ENCODE results near the gene CYP26B1.
A peak's percentile ranks its signal among the peaks of the same experiment; 100 is the strongest.

CYP26B1 gene

DNA sequence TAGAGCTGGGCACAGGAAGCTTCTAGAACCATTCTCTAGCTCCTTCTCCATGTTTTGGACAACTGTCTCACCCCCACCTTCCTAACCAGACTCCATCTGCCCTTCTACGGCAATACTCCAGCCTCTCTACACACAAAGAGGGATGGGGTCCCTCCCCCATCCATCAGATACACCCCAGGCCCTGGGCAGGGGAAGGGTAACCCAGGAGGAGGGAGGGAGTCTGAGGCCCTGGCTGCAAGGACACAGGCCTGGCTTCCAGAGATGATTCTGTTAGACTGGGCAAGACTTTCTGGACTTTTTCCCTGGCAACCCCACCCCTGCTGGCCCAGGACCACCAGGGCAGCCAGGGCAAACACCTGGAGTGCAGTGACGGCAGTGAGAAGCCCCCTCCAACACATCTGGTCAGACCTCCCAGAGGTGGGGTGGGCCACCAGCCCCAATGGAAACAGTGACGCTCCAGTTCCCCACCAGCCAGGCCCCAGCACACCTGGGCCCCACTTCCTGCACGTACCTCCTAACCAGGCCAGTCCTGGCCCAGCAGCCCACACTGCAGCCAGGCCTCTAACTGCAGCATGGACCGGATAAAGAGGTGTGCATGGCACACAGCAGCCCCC, 6.5 kb downstream of the CYP26B1 start:
- H3K4me3 Mint-ChIP-seq = no peak overlapping the region
- peaks cover 10% of the 10 kb centered on the region for H3K4me1 Mint-ChIP-seq
- H3K36me3 Mint-ChIP-seq = no peaks in the 10 kb centered on the region
- DNase-seq = peak; percentile 3
- CTCF ChIA-PET = no interaction called here
- H3K27me3 Mint-ChIP-seq = peaks cover 57% of the 10 kb centered on the region
- H3K27ac Mint-ChIP-seq = no peak overlapping the region
- no peaks in the 10 kb centered on the region for H3K9me3 Mint-ChIP-seq

DNA sequence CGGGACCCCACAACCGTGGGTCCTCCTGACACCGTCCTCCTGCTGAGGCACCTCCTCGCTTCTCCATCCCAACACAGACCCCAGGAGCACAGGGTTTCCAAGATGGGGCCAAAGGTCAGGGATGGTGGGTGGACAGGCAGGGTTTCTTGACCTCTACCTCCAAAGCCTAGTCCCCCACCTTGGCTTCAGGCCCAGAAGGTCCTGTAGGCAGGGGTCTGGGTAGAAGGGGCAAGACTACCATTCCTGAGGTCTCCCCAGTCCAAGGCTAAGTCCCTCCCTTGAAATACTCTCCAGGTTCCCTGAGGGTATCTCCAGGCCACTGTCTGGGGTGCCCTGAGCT, 7.1 kb downstream of the CYP26B1 start:
- Mint-ChIP-seq H3K4me3 (no peak overlapping the region), H3K27ac (no peak overlapping the region), H3K4me1 (peaks cover 7% of the 10 kb centered on the region), H3K9me3 (no peaks in the 10 kb centered on the region), H3K27me3 (peaks cover 52% of the 10 kb centered on the region), H3K36me3 (no peaks in the 10 kb centered on the region)
- DNase-seq = peak; percentile 14
- CTCF ChIA-PET = no interaction called here

DNA sequence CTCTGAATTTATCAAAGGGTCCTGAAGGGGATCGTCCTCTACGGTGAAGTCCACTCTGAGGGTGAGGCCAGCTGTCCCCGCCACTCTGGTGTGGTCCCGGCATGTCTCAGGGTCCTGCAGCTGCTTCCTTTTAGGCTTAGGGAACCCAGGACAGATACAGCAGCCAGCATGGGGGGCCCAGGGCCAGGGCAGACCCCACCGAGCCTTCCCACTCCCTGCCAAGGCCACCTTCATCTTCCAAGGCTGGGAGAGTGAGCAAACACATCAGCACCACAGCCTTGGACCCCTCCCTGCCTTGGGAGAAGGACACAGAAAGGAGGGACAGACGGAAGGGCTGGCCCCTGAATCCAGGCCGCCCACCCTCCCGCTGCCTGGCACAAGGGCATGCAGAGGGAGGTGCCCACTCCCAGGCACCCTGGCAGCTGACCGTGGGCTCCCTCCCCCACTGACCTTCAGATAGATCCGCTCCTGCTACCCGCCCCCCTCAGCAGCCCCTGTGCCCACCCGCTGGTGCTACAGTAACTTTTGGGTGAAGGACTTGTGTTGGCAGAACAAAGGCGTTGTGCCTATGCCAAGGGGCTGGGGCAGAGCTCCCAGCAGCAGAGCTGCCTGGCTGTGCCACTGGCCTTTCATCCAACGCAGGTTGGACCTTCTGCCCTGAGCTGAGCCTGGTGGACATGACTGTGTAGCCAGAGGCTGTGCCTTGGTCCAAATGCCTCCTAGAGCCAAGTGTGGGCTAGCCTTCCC, 7.6 kb downstream of the CYP26B1 start:
- H3K27me3 Mint-ChIP-seq = peaks cover 47% of the 10 kb centered on the region
- peak; percentile 13 for DNase-seq
- CTCF ChIA-PET = interaction anchor here (0.7 kb wide), 1 partner anchor 10 kb away, joined by 3 read pairs; no protein-coding TSS in a partner anchor
- H3K4me3 Mint-ChIP-seq = no peak overlapping the region
- peaks cover 3% of the 10 kb centered on the region for H3K4me1 Mint-ChIP-seq
- H3K27ac Mint-ChIP-seq = no peak overlapping the region
- H3K36me3 Mint-ChIP-seq = no peaks in the 10 kb centered on the region
- H3K9me3 Mint-ChIP-seq = no peaks in the 10 kb centered on the region

DNA sequence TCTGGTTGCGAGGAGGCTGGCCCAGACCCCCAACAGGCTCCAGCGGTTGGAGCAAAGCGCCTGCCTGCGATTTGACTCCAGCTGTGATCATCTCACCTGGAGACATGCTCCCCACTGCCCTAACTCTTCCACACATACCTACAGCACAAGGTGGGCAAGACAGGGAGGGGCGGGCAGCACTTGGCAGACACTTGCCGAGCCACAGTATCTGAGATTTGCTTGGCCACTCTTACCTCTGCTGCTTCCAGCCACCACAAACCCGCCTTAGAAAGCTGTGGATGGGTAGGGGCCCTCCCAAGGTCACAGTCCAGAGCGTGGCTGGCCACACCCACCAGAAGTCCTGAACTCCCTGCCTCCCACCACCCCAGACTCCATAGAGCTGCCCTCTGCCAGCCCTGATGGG, 8.2 kb downstream of the CYP26B1 start:
- no peaks in the 10 kb centered on the region for H3K9me3 Mint-ChIP-seq
- no peak overlapping the region for H3K4me3 Mint-ChIP-seq
- H3K27me3 Mint-ChIP-seq = peaks cover 41% of the 10 kb centered on the region
- CTCF ChIA-PET = interaction anchor here (0.7 kb wide), 1 partner anchor 11 kb away, joined by 3 read pairs; no protein-coding TSS in a partner anchor
- peaks cover 2% of the 10 kb centered on the region for H3K4me1 Mint-ChIP-seq
- no peaks in the 10 kb centered on the region for H3K36me3 Mint-ChIP-seq
- DNase-seq = peak; percentile 6
- H3K27ac Mint-ChIP-seq = no peak overlapping the region

DNA sequence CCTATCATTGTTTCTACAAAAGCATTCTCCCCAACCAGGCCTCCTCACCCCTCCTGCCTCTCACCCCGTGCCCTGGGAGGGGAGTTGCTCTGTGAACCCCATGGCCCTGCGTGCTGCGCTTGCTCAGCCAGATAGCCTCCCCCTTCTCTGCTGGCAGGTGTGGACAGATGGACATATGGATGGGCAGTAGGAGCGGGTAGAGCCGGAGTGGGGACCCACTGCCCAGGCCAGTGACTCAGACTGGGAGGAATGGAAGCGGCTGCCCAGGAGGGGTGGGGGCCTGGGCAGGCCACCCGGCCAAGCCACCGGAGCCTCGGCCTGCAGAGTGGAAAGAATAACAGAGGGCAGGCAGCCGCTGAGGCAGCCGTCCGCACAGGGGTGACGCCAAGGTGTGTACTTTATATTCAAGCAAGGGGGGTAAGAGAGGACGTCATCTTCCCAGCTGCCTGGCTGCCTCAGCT, 8.7 kb downstream of the CYP26B1 start:
- CTCF ChIA-PET = interaction anchor here (0.7 kb wide), 1 partner anchor 11 kb away, joined by 3 read pairs; no protein-coding TSS in a partner anchor
- DNase-seq = peak; percentile 11
- no peak overlapping the region for H3K4me3 Mint-ChIP-seq

DNA sequence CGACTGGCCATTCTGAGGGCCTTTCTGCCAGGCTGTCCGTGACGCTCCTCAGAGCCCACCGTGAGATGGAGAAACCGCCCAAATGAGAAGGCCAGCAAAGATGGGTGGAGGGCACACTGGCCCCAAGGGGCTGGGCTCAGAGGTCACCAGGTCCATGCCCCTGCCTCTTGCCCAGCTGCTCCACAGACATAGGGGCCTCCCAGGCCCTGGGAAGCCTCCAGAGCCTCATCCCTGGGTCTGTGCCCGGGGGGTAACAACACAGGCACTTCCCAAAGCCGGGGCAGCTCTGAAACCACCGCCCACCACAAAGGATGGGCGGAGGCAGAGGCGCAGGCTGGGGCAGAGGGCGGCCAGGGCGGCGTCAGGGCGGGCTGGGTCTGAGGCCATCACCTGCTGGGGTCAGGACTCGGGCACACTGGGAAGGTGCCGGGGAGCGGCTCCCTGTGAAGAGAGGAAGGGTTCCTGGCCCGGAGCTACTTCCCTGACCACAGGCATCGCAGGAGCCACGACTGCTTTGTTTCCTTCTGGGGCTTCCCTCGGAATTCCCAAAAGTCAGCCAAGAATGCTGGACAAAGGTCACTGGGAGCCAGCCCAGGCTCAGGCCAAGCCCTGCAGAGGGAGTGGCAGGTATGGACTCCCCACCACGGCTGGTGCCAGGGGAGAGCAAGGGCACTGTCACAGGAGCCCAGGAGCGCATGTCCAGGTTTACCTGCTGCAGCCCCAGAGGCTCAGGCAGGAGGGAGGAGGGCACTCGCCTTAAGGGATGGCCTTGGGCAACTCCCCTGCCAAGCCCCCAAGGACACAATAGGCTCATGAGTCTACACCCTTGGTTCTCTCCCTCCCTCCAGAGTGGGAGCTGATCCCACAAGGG, 9.4 kb downstream of the CYP26B1 start:
- Mint-ChIP-seq H3K27ac (no peak overlapping the region), H3K4me3 (no peak overlapping the region), H3K4me1 (no peaks in the 10 kb centered on the region), H3K36me3 (no peaks in the 10 kb centered on the region), H3K27me3 (peaks cover 29% of the 10 kb centered on the region), H3K9me3 (no peaks in the 10 kb centered on the region)
- CTCF ChIA-PET = interaction anchor here (1.3 kb wide), 1 partner anchor 14 kb away, joined by 4 read pairs; no protein-coding TSS in a partner anchor
- DNase-seq = peak; percentile 3

More for the DNA sequence above, 8.7 kb downstream of the CYP26B1 start:
- Mint-ChIP-seq H3K9me3 (no peaks in the 10 kb centered on the region), H3K36me3 (no peaks in the 10 kb centered on the region), H3K27ac (no peak overlapping the region), H3K4me1 (no peaks in the 10 kb centered on the region), H3K27me3 (peaks cover 36% of the 10 kb centered on the region)

DNA sequence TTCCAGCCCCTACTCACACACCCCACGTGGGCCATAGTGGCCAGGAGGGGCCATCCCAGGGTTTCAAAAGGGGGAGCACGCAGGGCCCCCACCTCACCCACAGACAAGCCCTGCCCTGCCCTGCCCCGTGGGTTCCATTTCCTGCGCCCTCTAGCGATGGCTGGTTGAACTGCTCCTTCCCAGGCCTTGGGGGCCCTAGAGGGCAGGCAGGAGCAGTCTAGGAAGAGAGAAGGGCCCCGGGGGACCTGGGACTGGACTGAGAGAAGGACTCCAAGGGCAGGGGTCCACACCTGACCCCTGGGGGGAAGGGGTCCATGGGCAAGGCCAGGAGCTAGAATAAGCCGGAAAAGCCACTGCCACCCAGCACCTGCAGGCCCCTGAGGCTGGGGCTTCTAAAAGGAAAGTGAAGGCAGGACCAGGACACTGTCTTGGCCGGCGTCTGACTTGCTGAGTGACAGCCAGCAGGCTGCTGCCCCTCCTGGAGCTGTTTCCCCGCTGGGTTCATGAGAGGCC, 10.1 kb downstream of the CYP26B1 start:
- H3K27me3 Mint-ChIP-seq = peaks cover 22% of the 10 kb centered on the region

DNA sequence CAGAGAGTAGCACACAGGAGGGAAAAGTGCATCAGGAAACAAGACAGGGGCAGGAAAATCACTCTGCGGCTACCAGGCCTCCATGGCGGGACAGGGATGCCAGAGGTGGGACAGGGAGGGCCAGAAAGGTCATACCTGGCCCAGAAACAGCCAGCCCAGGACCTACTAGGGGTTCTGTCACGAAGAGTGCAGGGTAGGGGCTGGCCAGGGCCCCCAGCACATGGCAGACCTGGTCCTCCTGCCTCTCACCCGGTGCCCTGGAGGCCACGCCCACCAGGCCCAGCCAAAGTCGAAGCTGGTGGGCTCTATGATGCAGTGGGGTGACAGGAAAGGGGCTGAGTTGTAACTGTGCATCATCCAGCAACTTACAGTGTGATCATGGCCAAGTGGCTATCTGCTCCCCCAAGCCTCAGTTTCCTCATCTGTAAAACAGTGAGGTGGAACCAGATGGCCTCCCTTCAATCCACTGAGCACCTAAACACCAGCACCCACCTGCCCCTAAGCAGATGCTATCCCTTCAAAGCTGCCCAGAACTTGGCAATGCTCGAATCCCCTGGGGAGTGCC, 10.6 kb downstream of the CYP26B1 start:
- Mint-ChIP-seq H3K9me3 (no peaks in the 10 kb centered on the region), H3K27me3 (peaks cover 16% of the 10 kb centered on the region), H3K27ac (no peak overlapping the region), H3K36me3 (no peaks in the 10 kb centered on the region), H3K4me1 (no peaks in the 10 kb centered on the region), H3K4me3 (no peak overlapping the region)
- peak; percentile 1 for DNase-seq
- CTCF ChIA-PET = interaction anchor here (0.8 to 1.3 kb wide), 3 partner anchors 16 to 588 kb away, joined by 3 to 5 read pairs (median 4); no protein-coding TSS in a partner anchor

More for the DNA sequence above, 10.1 kb downstream of the CYP26B1 start:
- Mint-ChIP-seq H3K4me1 (no peaks in the 10 kb centered on the region), H3K27ac (no peak overlapping the region), H3K36me3 (no peaks in the 10 kb centered on the region), H3K4me3 (no peak overlapping the region), H3K9me3 (no peaks in the 10 kb centered on the region)
- peak; percentile 65 for DNase-seq
- CTCF ChIA-PET = interaction anchor here (0.8 to 1.3 kb wide), 3 partner anchors 15 to 589 kb away, joined by 3 to 5 read pairs (median 4); no protein-coding TSS in a partner anchor

DNA sequence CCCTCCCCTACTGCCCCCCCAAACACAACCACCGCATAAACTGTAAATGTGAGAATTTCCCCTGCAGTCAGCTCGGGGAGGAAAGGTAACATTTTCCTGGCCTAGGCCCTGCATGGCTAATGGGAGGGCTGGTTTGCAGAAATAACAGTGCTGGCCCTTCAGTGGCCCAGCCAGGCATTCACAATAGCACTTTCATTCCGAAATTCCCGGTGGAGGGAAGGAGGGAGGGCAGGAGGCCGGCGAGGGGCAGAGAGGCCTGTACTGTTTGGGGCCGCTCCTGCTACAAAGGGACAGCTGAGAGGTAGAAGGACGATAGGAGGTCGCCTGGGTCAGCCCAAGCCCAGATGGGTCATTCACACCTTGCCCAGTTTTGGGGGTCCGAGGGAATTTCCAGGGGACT, 11.3 kb downstream of the CYP26B1 start:
- H3K4me3 Mint-ChIP-seq = no peak overlapping the region
- CTCF ChIA-PET = no interaction called here
- no peaks in the 10 kb centered on the region for H3K36me3 Mint-ChIP-seq
- H3K27me3 Mint-ChIP-seq = peaks cover 9% of the 10 kb centered on the region
- no peaks in the 10 kb centered on the region for H3K4me1 Mint-ChIP-seq
- no peak overlapping the region for H3K27ac Mint-ChIP-seq
- no peak for DNase-seq
- H3K9me3 Mint-ChIP-seq = no peaks in the 10 kb centered on the region

DNA sequence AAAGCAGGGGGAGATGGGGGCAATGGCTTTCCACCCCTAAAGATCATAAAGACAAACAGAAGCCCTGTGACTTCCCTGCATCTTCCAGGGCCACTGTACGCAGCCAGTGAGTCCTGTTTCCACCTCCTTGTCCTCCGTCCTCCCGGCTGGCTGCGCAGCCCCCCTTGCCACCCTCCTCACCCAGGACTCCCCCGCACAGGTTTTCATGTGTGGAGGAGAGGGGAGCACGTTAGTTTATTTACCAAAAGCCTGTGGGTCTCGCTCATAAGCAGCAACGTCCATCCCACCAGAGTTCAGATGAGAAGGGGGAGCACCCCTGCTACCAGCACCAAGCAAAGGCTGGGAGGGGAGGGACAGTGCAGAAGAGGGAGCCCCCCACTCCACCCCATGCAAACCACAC, 11.7 kb downstream of the CYP26B1 start:
- CTCF ChIA-PET = no interaction called here
- Mint-ChIP-seq H3K27me3 (peaks cover 7% of the 10 kb centered on the region), H3K36me3 (no peaks in the 10 kb centered on the region), H3K4me3 (no peak overlapping the region), H3K9me3 (no peaks in the 10 kb centered on the region), H3K4me1 (no peaks in the 10 kb centered on the region), H3K27ac (no peak overlapping the region)
- no peak for DNase-seq

DNA sequence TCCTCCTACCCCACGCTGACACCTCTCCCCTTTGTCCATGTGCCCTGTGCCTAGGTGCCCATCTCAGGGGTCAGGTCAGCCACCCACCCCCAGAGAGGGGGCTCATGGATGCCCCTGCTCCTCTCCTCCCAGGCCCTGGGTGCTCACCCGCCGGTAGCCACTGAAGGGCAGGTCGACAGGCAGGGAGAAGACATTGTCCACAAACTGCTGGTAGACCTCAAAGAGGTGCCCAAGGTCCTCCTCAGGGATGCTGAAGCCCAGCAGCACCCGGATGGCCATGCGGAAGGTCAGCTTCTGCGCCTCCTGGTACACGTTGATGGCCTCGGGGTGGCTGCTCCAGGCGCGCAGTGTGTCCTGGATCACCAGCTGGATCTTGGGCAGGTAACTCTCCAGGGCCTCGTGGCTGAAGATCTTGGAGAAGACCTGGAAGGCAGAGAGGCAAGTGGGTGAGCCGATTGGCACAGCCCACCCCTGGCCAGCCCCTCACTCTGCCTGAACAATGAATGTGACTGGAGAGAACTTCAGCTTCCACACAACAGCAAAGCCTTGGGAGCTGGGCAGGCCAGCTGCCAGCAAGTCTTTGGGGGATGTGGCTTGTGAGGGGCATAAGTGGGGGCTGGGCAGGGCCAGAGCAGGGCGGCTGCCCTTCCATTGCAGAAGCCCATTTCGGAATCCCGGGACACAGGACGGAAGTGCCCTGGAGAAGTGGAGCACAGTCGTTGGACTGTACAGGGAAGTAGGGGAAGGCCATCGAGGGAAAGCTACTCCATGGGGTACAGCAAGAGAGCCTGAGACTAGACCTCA, 12.5 kb downstream of the CYP26B1 start:
- CTCF ChIA-PET = no interaction called here
- Mint-ChIP-seq H3K9me3 (no peaks in the 10 kb centered on the region), H3K4me3 (no peak overlapping the region), H3K27ac (no peak overlapping the region), H3K27me3 (peaks cover 8% of the 10 kb centered on the region), H3K4me1 (no peaks in the 10 kb centered on the region), H3K36me3 (no peaks in the 10 kb centered on the region)
- DNase-seq = peak; percentile 8

DNA sequence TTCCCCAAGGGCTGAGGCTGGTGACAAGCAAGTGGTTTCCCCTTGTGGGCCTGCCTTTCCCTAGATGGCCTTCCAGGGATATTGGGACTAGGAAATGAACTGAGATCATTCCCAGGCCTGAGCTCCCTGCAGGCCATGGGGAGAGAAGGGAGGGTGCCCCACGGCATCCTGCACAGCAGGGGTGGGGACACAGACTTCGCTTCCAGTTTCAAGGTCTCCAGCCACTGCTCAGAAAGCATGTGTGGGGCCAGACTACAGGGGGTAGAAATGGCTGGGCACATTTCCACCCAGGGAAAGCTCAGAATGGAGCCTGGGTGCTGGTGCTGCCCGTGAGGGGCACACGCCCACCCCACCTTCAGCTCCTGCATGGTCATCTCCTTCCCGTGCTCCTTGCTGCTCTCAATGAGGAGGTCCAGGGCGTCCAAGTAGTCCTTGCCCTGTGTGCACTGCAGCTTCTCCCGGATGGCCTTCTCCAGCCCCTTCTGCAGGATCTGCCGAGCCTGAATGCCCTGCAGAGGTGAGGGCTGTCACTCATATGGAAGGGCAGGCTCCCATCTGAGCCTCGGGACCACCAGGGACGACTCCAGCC, 13.2 kb downstream of the CYP26B1 start:
- peak; percentile 14 for DNase-seq
- Mint-ChIP-seq H3K27me3 (peaks cover 8% of the 10 kb centered on the region), H3K4me1 (no peaks in the 10 kb centered on the region), H3K27ac (no peak overlapping the region), H3K9me3 (no peaks in the 10 kb centered on the region), H3K36me3 (no peaks in the 10 kb centered on the region), H3K4me3 (no peak overlapping the region)
- CTCF ChIA-PET = no interaction called here

Measured in activated naive CD4-positive, alpha-beta T cell treated with anti-CD3 and anti-CD28 coated beads, Interleukin-2, amount 10 ng/mL, durations not matched to agents 7 days and 5 days (primary cell).